Activated CD4-positive, alpha-beta T cell treated with anti-CD3 and anti-CD28 coated beads, Interleukin-2, Interleukin-6, amounts not matched to agents 100 ng/mL and 50 ng/mL, durations not matched to agents 16 hours and 8 hours (primary cell): ENCODE data around the gene IFNAR1.
A peak's percentile ranks its signal among the peaks of the same experiment; 100 is the strongest.
"Not testable (repeated sequence)": the region's sequence is repeated elsewhere in the genome, so short reads cannot be mapped to it uniquely, and the experiment has no call there.

Source experiments
- DNase-seq: peaks from one replicate; pipeline ENCODE4 v3.0.0-alpha.2; 2020

Gene IFNAR1

DNA sequence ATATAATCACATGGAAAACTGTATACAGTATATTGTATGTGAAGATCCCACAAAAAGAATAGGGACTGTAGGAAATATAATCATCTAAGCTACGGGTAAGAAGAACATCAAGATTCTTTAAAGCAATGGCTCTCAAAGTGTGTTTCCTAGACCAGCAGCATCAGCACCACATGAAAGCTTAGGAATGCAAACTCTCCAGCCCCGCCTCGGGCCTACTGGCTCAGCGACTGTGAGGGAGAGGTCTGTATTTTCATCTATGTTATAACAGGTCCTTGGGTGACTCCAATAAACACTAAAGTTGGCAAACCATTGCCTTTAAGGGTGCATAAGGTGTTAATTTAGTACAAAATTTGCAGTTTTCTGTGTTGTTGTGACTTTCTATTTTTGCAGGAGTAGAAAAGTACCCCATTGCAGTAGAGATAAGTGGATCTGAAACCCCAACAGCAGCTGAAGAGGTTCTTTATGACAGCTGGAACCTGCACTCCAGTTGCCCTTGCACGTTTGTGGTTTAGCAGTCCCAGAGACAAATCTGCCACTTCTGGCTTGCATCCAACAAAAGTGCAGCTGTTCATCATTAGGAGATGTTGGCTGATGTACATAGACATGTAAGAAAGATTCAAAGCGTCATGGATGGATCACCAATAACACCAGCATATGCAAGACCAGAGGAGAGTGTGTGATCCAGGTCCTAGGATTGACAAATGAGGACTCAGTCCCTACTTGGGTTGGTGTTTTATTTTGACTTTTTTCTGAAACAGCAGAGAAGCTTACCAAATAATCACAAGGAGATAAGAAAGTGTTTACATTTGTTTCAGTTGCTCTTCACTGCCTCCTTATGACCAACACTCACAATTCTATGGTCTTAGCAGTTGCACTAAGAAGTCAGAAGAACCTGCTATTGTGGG, 15.9 kb upstream of the IFNAR1 start:
- no peak for DNase-seq

DNA sequence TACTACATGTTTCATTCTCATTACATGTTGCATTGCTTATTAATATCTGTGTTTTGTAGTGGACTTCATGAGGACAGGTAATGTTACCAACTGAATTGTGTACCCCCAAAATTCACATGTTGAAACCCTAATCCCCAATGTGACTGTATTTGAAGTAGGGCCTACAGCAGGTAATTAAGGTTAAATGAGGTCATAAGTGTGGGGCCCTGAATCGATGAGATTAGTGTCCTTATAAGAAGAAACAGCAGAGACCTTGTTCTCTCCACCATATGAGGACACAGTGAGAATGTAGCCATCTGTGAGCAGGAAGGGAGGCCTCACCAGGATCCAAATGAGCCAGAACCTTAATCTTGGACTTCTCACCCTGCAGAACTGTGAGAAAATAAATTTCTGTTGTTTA, 15.0 kb upstream of the IFNAR1 start:
- no peak for DNase-seq

DNA sequence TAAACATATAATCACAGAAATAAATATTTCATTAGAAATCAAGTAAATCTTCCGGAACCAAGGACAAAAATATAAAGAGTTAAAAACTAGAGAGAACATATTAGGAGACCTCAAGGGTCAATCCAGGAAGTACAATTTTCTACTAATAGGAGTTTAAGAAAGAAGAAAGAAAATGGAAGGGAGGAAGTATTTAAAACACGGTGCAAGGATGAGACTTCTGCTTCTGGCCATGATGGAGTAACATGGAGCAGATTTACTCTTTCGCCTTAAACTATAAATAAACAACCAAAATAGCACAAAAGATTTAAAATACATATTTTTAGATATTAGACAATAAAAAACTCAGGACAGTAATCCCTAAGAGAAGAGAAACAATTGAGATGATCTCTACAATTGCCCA, 12.6 kb upstream of the IFNAR1 start:
- no peak for DNase-seq

DNA sequence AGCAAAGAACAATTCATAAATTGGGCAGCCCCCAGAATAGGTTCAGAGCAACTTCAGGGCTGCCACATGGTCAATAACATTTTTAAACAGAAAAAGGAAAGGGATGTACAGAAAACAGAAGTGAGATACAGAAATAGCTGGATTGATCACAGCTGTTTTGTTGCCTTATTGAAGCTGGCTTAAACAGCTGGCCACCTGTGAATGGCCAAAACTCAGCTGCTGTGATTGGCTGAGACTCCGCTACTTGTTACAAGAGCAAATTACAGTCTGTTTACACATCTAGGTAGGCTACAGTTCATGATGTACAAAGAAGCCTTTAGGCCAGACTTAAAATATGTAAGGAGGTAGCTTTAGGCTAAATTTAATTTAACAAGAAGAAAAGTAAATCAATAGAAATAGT, 11.6 kb upstream of the IFNAR1 start:
- no peak for DNase-seq

DNA sequence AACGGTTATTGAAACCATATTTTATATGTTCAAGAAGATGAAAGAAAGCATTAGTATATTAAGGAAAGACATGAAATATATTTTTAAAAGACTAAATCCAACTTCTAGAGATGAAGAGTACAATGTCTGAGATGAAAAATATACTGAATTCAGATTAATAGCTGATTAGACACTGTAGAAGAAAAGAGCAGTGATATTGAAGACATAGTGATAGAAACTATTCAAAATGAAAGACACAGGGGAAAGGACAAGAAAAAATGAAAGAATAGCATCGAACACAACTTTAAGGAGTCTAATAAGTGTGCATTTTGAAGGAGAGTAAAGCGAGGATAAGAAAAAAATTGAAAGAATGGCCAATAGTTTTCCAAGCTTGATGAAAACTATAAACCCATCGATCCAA, 11.2 kb upstream of the IFNAR1 start:
- DNase-seq = no peak

DNA sequence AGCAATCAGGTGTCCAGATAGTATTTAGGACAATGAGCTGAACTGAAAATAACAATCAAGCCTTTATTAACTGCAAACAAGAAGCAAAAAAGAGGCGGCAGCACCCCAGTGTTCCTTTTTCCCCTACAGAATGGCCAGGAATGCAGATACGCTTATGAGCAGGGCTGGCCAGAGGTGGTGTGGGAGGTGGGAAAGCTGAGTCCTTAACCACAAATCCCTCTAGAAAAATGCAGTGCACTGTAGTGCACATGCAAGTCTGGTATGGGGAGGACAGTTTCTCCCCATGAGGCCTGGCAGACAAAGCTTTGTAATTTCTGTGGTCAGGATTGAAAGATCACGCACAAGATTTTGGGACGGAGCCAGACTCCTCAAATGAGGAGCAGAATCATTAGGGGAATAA, 10.7 kb upstream of the IFNAR1 start:
- DNase-seq = no peak

GRCh38 chr21:33315946-33316710, 8.6 kb upstream of the IFNAR1 start:
- no peak for DNase-seq

DNA sequence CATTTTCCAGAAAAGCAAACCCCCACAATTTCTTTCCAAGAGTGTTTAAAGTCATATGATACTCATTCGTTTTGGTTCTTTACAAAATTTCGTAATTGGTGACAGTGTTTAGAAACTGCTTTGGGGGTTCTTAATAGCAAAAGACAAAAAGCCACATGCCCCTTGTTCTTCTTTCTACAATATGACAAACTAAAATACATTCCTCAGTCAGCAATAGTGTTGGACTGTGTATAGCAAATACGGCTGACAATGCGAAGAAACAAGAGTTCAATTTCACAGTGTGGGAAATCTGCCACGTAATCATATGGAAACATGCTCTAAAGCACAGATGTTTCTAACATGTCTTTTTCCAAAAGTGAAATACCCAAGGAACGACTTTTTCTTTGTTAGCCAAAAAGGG, 7.6 kb upstream of the IFNAR1 start:
- DNase-seq = no peak

- no peak for DNase-seq
Measured at GRCh38 chr21:33317786-33318486, 6.8 kb upstream of the IFNAR1 start.

GRCh38 chr21:33321005-33321404, 3.8 kb upstream of the IFNAR1 start:
- DNase-seq = not testable (repeated sequence)

DNA sequence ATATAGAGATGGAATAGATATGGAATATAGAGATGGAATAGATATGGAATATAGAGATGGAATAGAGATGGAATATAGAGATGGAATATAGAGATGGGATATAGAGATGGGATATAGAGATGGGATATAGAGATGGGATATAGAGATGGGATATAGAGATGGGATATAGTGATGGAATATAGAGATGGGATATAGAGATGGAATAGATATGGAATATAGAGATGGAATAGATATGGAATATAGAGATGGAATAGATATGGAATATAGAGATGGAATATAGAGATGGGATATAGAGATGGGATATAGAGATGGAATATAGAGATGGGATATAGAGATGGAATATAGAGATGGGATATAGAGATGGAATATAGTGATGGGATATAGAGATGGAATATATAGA, 1.2 kb upstream of the IFNAR1 start:
- DNase-seq = not testable (repeated sequence)

GRCh38 chr21:33325222-33326067, 675 bp downstream of the IFNAR1 start:
- peak; percentile 71 for DNase-seq

DNA sequence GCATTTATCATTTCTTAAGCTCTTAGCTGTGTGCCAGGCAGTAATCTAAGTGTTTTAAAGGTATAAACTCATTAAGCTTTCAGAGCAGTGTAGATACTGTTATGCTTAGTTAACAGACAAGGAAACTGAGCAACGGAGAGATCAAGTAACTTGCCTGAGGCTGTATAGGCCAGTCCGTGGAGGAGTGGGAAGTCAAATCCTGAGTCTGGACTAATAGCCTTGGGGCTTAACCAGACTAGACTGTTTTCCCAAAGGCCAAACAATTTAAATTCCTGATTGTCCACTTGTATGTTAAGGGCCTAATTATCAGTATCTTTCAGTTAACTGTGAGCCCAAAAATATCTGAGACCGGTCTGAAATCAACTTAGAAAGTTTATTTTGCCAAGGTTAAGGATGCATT, 2.6 kb downstream of the IFNAR1 start:
- DNase-seq = no peak

DNA sequence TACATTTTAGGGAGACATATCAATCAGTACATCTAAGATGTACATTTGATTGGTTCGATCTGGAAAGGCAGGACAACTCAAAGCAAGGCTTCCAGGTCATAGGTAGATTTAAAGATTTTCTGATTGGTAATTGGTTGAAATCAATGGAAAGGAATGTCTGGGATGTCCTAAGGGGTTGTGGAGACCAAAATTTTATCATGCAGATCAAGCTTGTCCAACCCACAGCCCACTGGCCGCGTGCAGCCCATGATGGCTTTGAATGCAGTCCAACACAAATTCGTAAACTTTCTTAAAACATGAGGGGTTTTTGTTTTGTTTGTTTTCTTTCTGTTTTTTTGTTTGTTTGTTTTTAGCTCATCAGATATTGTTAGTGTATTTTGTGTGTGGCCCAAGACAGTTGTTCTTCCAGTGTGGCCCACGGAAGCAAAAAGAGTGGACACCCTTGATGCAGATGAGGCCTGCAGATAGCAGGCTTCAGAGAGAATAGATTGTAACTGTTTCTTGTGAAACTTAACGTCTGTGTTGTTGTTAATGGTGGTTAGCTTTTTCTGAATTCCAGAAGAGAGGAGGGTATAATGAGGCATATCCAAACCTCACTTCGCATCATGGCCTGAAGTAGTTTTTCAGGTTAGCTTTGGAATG, 3.1 kb downstream of the IFNAR1 start:
- no peak for DNase-seq

GRCh38 chr21:33330726-33331125, 6.0 kb downstream of the IFNAR1 start:
- DNase-seq = no peak

- DNase-seq = no peak
Measured at GRCh38 chr21:33332143-33332542, 7.4 kb downstream of the IFNAR1 start.

DNA sequence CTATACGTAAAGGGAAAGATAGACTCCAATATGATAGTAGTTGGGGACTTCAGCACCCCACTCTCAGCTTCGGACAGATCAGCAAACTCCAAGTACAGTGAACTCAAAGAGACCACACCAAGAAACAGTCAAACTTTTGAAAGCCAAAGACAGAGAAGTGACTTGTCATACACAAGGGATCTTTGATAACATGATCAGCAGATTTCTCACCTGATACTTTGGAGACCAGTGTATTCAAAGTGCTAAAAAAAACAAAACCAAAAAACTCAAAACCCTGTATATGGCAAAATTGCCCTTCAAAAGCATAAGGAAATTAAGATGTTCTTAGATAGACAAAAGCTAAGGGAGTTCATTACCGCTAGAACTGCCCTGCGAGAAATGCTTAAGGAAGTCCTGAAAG, 9.4 kb downstream of the IFNAR1 start:
- no peak for DNase-seq

DNA sequence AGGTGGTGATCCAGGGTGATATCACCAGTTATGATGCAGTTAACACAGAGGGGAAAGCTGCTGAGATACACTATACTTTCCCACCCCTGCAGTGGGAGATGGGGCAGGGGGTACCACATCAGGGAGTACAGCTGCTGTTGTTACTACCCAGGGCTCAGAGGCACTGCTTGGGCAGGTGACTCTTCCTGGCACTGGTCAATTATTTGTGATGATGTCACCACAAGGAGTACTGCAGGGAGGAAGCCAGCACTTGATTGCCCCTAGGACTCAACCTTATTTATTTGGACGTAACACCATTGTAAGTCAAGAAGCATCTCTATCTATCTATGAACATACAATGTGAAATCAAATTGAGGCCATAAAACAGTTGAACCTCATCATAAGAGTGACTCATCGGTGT, 10.1 kb downstream of the IFNAR1 start:
- no peak for DNase-seq

DNA sequence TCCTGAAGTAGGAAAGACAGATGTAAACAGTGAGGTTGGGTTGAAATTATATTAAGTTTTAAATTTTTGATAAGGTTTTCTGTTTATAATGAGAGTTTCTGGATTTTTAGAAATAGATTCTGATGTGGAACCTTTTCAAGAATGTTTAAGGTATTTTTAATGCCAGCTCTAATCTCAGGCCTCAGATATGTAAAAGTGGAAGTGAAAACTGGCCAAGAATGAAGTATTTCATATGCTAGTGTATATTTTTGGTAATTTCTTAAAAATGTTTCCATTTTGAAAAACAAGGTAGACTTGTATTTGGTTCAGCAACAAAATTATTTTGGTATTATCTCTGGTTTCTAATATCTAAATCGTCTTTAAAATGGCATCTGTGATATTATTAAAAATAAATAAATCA, 14.4 kb downstream of the IFNAR1 start:
- no peak for DNase-seq

DNA sequence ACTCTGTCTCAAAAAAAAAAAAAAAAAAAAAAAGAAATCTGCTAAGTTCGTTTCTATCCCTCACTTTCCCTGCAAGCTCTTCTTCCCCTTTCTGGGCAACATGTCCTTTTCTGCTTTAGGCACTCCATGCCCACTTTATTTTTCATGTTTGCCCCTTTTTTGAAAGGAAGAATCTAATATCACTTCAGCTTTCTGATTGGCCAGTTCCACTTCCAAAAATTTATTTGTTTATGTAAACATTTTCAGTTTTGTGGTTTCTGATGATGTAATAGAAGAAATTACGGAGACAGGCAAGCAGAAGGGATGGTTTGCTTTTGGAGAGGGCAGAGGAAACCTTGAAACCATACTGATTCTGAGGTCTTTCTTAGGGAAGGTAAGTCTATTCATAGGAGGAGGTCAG, 15.1 kb downstream of the IFNAR1 start:
- DNase-seq = no peak

- no peak for DNase-seq
Measured at GRCh38 chr21:33345751-33346238, 21.0 kb downstream of the IFNAR1 start.

GRCh38 chr21:33348706-33349105, 23.9 kb downstream of the IFNAR1 start:
- no peak for DNase-seq
